ENCODE results near the gene MFSD2B. TPM values are rescaled to one million over a fixed set of nuclear protein-coding genes. Genes with fewer than 3 reads are reported as not detected.

MFSD2B gene
- total and polyA plus RNA-seq, 8 donors, result 0.12 to 0.61 TPM; not detected in 6

DNA sequence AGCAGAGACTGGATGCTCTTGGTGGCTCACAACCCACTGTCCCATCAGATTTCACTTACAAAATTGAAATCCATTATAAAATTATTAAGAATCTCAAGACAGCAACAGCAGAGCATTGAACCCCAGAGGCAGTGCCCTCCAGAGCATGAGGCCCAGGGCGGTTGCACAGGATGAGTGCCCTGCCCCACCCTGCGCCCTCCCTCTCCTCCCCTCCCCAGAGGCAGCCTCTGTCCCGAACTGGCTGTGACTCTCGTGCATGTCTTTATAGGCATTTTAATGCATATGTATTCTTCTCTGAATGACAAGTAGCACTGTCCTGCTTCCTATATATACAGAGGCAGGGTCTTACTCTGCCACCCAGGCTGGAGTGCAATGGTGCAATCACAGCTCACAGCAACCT is 10.4 kb downstream of the MFSD2B start:
- WGBS, 5 donors, result 69 to 81% (median 75%) methylated on average over 4 of the region's 4 CpGs
- no peak for DNase-seq
- Histone ChIP-seq H3K4me1 (no peaks in the 10 kb centered on the region), H3K36me3 (peaks cover 3 to 35% (median 30%) of the 10 kb centered on the region in 4 donors), H3K4me3 (no peak overlapping the region), H3K27ac (no peak overlapping the region), H3K9me3 (no peaks in the 10 kb centered on the region), H3K27me3 (no peaks in the 10 kb centered on the region)
- intact Hi-C loops (cut with DNase I; ENCODE audit: low total_unique reads), result no loop called here
- TF ChIP-seq POLR2AphosphoS5 (IDR thresholded peaks at IDR 0.05) (no peak), POLR2A (IDR thresholded peaks at IDR 0.05) (no peak), EP300 (IDR thresholded peaks at IDR 0.05) (no peak)
- TF ChIP-seq, protein P1, sequence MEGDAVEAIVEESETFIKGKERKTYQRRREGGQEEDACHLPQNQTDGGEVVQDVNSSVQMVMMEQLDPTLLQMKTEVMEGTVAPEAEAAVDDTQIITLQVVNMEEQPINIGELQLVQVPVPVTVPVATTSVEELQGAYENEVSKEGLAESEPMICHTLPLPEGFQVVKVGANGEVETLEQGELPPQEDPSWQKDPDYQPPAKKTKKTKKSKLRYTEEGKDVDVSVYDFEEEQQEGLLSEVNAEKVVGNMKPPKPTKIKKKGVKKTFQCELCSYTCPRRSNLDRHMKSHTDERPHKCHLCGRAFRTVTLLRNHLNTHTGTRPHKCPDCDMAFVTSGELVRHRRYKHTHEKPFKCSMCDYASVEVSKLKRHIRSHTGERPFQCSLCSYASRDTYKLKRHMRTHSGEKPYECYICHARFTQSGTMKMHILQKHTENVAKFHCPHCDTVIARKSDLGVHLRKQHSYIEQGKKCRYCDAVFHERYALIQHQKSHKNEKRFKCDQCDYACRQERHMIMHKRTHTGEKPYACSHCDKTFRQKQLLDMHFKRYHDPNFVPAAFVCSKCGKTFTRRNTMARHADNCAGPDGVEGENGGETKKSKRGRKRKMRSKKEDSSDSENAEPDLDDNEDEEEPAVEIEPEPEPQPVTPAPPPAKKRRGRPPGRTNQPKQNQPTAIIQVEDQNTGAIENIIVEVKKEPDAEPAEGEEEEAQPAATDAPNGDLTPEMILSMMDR (IDR thresholded peaks at IDR 0.05), result no peak

DNA sequence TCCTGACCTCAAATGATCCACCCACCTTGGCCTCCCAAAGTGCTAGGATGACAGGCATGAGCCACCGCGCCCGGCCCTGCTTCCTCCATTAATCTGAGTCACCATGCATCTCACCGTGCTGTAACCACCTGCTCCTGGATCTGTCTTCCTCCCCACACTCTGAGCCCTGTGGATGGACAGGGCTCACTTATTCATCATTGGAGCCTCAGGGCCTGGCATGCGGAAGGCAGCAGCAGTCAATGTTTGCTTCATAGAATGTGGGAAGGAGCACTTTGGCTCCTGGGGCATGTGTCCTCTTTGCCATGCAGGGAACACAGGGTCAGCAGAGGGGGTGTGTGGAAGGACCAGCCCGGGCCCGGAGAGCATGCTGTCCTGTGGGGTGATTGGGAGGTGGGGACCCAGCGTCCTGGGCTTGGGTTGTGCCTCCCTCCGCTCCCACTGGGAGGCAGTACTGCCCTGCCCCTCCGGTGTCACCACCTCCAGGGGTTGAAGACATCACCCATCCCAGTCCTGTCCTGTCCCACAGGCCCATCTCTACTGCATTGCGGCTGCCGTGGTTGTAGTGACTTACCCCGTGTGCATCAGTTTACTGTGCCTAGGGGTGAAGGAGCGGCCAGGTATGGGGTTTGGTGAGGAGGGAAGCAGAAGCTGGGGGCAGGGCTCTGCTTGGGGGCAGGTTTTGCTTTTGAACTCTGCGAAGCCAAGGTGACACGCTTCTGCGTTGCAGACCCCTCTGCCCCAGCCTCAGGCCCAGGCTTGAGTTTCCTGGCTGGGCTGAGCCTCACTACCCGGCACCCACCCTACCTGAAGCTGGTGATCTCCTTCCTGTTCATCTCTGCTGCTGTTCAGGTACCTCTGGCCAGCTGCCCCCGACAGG is 11.5 kb downstream of the MFSD2B start:
- peak; percentile 37 for DNase-seq
- H3K4me3 ChIP-seq, result no peak overlapping the region

DNA sequence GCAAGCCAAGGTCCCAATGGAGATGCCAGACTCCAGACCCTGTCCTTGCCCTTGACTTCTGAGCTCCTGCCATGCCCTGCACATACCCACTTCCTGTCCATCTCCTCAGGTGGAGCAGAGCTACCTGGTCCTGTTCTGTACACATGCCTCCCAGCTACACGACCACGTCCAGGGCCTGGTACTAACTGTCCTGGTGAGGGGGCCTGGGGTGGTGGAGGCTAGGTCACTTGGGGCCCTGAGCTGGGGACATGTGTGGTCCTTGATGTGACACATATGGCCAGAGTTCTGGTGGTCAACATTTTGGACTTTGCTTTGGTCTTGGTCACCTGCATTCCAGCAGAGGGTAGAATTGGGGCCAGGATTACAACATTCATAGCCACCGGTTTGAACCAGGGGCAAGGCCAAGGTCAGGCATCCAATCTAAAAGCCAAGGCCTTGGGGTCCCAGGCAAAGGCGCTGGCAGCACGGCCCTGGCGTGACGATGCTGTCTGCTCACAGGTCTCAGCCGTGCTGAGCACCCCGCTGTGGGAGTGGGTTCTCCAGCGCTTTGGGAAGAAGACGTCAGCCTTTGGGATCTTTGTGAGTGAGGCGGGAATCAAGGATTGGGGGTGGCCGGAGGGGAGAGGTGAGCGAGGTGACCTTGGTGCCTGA is 12.6 kb downstream of the MFSD2B start:
- intact Hi-C loops (cut with DNase I; ENCODE audit: low total_unique reads), result no loop called here
- TF ChIP-seq, protein P1 (IDR thresholded peaks at IDR 0.05), result no peak
- TF ChIP-seq POLR2A (IDR thresholded peaks at IDR 0.05) (no peak), EP300 (IDR thresholded peaks at IDR 0.05) (no peak), POLR2AphosphoS5 (IDR thresholded peaks at IDR 0.05) (no peak)

More for the DNA sequence above, 11.5 kb downstream of the MFSD2B start:
- H3K4me1 ChIP-seq, result no peaks in the 10 kb centered on the region
- H3K9me3 ChIP-seq, result no peaks in the 10 kb centered on the region
- H3K36me3 ChIP-seq, result peaks cover 3 to 46% (median 41%) of the 10 kb centered on the region in 4 donors
- H3K27me3 ChIP-seq, result no peaks in the 10 kb centered on the region
- no peak overlapping the region for H3K27ac ChIP-seq
- 72 to 78% (median 73%) methylated on average over 10 to 19 of the region's 19 CpGs for WGBS, 5 donors
- intact Hi-C loops (cut with DNase I; ENCODE audit: low total_unique reads), result no loop called here
- TF ChIP-seq EP300 (IDR thresholded peaks at IDR 0.05), result no peak
- TF ChIP-seq POLR2A (IDR thresholded peaks at IDR 0.05), result no peak
- TF ChIP-seq, protein P1 (IDR thresholded peaks at IDR 0.05), result peak in 5 of 7 experiments; percentile 11 to 37 (median 29)
- TF ChIP-seq POLR2AphosphoS5 (IDR thresholded peaks at IDR 0.05), result no peak

DNA sequence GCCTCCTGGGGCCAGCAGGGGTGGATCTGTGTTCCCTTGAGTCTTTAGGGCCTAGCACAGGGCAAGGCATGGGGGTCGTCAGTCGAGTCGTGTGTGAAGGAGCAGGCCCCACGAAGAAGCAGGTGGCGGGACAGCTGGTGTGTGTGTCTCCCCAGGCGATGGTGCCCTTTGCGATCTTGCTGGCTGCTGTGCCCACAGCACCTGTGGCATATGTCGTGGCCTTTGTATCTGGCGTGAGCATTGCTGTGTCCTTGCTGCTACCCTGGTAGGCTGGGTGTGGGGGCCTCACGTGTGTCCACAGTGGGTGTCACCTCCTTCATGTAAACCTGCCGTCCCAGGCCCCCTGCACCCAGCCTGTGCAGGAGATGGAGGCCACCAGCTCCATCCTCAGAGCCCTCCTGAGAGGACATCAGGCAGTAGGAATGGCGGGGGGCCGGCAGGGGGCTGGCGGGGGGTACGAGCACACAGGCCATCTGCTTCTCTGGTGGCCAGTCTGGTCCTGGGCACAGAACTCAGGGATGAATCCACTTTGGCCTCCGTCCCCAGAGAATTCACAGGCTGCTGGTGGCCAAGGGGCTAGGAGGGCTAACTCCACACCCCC is 13.2 kb downstream of the MFSD2B start:
- Histone ChIP-seq H3K36me3 (peaks cover 3 to 62% (median 50%) of the 10 kb centered on the region in 4 donors), H3K4me3 (no peak overlapping the region), H3K4me1 (no peaks in the 10 kb centered on the region), H3K27me3 (no peaks in the 10 kb centered on the region), H3K9me3 (no peaks in the 10 kb centered on the region), H3K27ac (no peak overlapping the region)
- WGBS, 5 donors, result 67 to 92% (median 87%) methylated on average over 6 to 16 of the region's 16 CpGs
- no peak for TF ChIP-seq EP300 (IDR thresholded peaks at IDR 0.05)
- TF ChIP-seq POLR2AphosphoS5 (IDR thresholded peaks at IDR 0.05), result no peak
- TF ChIP-seq, protein P1 (IDR thresholded peaks at IDR 0.05), result no peak
- no peak for TF ChIP-seq POLR2A (IDR thresholded peaks at IDR 0.05)
- DNase-seq, result no peak
- intact Hi-C loops (cut with DNase I; ENCODE audit: low total_unique reads), result no loop called here

More for the DNA sequence above, 12.6 kb downstream of the MFSD2B start:
- Histone ChIP-seq H3K4me3 (no peak overlapping the region), H3K36me3 (peaks cover 3 to 56% (median 50%) of the 10 kb centered on the region in 4 donors), H3K27ac (no peak overlapping the region), H3K9me3 (no peaks in the 10 kb centered on the region), H3K4me1 (no peaks in the 10 kb centered on the region), H3K27me3 (no peaks in the 10 kb centered on the region)
- 89 to 94% (median 91%) methylated on average over 13 to 14 of the region's 14 CpGs for WGBS, 5 donors
- DNase-seq, result no peak
